HEK293 (cell line): ENCODE results near the gene NR3C2.

Source experiments
- CTCF ChIP-seq: fragments of 450-650 bp; formaldehyde crosslinking; IDR thresholded peaks from 2 replicates; pipeline ENCODE4 v1.5.1; 2016; ENCODE audit warnings: missing biosample characterization, missing genetic modification characterization
- MZF1 ChIP-seq: fragments of 450-650 bp; formaldehyde crosslinking; IDR thresholded peaks from 2 replicates; pipeline ENCODE4 v1.5.1; 2017; ENCODE audit warnings: missing biosample characterization, missing genetic modification characterization, borderline replicate concordance
- SCRT2 ChIP-seq: fragments of 450-650 bp; formaldehyde crosslinking; IDR thresholded peaks from 2 replicates; pipeline ENCODE4 v1.5.1; 2016; ENCODE audit warnings: missing biosample characterization, missing genetic modification characterization
- ZNF121 ChIP-seq: fragments of 450-650 bp; formaldehyde crosslinking; IDR thresholded peaks from 2 replicates; pipeline ENCODE4 v1.5.1; 2016; ENCODE audit warnings: missing biosample characterization, missing genetic modification characterization
- ZNF174 ChIP-seq: fragments of 450-650 bp; formaldehyde crosslinking; IDR thresholded peaks from 2 replicates; pipeline ENCODE4 v1.5.0; 2017; ENCODE audit warnings: missing biosample characterization, mild to moderate bottlenecking, missing genetic modification characterization
- TF ChIP-seq, protein P1 (sequence below): fragments of 450-650 bp; formaldehyde crosslinking; IDR thresholded peaks from 2 replicates; pipeline ENCODE4 v1.5.1; 2016; ENCODE audit warnings: missing biosample characterization, missing genetic modification characterization
- TF ChIP-seq, protein P2 (sequence below): fragments of 450-650 bp; formaldehyde crosslinking; conservative IDR thresholded peaks from 2 replicates; pipeline ENCODE4 v1.5.1; 2016; ENCODE audit warnings: low read depth, missing biosample characterization, missing genetic modification characterization

DNA sequence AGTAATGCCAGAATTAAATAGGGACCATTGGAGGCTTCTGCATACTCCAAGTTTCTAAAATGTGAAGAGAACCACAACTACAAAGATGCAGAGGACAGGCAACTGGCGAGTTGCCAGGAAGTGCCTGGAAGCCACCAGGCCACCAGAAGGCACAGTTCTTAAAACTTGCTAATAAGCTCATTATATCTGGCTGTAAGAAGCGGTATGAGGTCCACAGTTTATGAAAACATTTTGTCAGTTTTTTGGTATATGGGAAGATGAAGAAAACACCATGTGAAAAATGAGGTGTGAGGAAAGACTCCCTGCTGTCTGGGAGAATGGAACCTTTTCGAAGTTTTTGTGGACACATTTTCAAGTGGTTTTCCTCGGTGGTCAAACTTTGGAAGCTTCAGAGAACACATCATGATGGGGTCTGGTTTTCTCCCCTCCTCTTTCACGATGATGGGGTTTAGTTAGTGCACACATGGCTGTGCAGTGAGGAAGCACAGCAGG, 202.7 kb downstream of the NR3C2 start:
- TF ChIP-seq SCRT2 (tag by site-specific recombination) (no peak), CTCF (no peak), MZF1 (no peak), ZNF121 (no peak), ZNF174 (tag by site-specific recombination) (no peak)
- TF ChIP-seq, protein P1, sequence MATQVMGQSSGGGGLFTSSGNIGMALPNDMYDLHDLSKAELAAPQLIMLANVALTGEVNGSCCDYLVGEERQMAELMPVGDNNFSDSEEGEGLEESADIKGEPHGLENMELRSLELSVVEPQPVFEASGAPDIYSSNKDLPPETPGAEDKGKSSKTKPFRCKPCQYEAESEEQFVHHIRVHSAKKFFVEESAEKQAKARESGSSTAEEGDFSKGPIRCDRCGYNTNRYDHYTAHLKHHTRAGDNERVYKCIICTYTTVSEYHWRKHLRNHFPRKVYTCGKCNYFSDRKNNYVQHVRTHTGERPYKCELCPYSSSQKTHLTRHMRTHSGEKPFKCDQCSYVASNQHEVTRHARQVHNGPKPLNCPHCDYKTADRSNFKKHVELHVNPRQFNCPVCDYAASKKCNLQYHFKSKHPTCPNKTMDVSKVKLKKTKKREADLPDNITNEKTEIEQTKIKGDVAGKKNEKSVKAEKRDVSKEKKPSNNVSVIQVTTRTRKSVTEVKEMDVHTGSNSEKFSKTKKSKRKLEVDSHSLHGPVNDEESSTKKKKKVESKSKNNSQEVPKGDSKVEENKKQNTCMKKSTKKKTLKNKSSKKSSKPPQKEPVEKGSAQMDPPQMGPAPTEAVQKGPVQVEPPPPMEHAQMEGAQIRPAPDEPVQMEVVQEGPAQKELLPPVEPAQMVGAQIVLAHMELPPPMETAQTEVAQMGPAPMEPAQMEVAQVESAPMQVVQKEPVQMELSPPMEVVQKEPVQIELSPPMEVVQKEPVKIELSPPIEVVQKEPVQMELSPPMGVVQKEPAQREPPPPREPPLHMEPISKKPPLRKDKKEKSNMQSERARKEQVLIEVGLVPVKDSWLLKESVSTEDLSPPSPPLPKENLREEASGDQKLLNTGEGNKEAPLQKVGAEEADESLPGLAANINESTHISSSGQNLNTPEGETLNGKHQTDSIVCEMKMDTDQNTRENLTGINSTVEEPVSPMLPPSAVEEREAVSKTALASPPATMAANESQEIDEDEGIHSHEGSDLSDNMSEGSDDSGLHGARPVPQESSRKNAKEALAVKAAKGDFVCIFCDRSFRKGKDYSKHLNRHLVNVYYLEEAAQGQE, result no peak
- TF ChIP-seq, protein P2, sequence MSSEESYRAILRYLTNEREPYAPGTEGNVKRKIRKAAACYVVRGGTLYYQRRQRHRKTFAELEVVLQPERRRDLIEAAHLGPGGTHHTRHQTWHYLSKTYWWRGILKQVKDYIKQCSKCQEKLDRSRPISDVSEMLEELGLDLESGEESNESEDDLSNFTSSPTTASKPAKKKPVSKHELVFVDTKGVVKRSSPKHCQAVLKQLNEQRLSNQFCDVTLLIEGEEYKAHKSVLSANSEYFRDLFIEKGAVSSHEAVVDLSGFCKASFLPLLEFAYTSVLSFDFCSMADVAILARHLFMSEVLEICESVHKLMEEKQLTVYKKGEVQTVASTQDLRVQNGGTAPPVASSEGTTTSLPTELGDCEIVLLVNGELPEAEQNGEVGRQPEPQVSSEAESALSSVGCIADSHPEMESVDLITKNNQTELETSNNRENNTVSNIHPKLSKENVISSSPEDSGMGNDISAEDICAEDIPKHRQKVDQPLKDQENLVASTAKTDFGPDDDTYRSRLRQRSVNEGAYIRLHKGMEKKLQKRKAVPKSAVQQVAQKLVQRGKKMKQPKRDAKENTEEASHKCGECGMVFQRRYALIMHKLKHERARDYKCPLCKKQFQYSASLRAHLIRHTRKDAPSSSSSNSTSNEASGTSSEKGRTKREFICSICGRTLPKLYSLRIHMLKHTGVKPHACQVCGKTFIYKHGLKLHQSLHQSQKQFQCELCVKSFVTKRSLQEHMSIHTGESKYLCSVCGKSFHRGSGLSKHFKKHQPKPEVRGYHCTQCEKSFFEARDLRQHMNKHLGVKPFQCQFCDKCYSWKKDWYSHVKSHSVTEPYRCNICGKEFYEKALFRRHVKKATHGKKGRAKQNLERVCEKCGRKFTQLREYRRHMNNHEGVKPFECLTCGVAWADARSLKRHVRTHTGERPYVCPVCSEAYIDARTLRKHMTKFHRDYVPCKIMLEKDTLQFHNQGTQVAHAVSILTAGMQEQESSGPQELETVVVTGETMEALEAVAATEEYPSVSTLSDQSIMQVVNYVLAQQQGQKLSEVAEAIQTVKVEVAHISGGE (tag by site-specific recombination), result no peak
